Sigmoid colon (tissue), 7 donors: ENCODE data around the gene RGS8. TPM values are rescaled to one million over a fixed set of nuclear protein-coding genes. Genes with fewer than 3 reads are reported as not detected.

Source experiments
- polyA plus RNA-seq, 3 donors: library from polyadenylated mRNA; stranded (reverse); fragments of 200-250 nt; gene quantifications; one replicate each; pipeline ENCODE4 v1.2.3, GENCODE V29; 2013
- total RNA-seq, 4 donors: library from RNA; depleted of rRNA; stranded (reverse); fragments of >200 nt; gene quantifications; one replicate each; pipeline ENCODE4 v1.1.0, GENCODE V29; 2016
- donor health status: healthy with polysubstance abuse.
- donor health status: Bipolar disorder and iron deficiency.
- donor health status: healthy.

The RGS8 gene
- total and polyA plus RNA-seq, 7 donors = under 0.01 to 0.54 (median 0.04) TPM; not detected in 4

Other genes starting within 250 kb of the RGS8 start
- not detected for gene RGSL1, start 234.4 kb downstream of the RGS8 start, total RNA-seq
- not detected for gene RGSL1, start 234.4 kb downstream of the RGS8 start, polyA plus RNA-seq
- gene RNASEL, start 95.3 kb downstream of the RGS8 start, total RNA-seq = 1 to 10 TPM; 6.2 to 10.0 (median 7.5) TPM
- 1 to 10 TPM; 6.0 to 8.1 (median 7.4) TPM for gene RNASEL, start 95.3 kb downstream of the RGS8 start, polyA plus RNA-seq
- 10 to 100 TPM in 1 of 4 donors, 1 to 10 TPM in 2, under 1 TPM in 1; 0.83 to 12.4 (median 2.6) TPM for gene RGS16, start 80.2 kb downstream of the RGS8 start, total RNA-seq
- 1 to 10 TPM in 2 of 3 donors, under 1 TPM in 1; 0.46 to 4.4 (median 1.2) TPM for gene RGS16, start 80.2 kb downstream of the RGS8 start, polyA plus RNA-seq
- 10 to 100 TPM in 2 of 4 donors, 1 to 10 TPM in 2; 7.2 to 13.0 (median 11.1) TPM for gene NPL, start 105.2 kb upstream of the RGS8 start, total RNA-seq
- 10 to 100 TPM in 2 of 3 donors, 1 to 10 TPM in 1; 9.2 to 19.9 (median 12.6) TPM for gene NPL, start 105.2 kb upstream of the RGS8 start, polyA plus RNA-seq
- 10 to 100 TPM; 66.4 to 75.4 (median 69.0) TPM for gene DHX9, start 154.8 kb upstream of the RGS8 start, total RNA-seq
- 10 to 100 TPM; 25.4 to 96.7 (median 37.8) TPM for gene DHX9, start 154.8 kb upstream of the RGS8 start, polyA plus RNA-seq